ENCODE data around the gene STK38.
A peak's percentile ranks its signal among the peaks of the same experiment; 100 is the strongest.
"Not testable (repeated sequence)": the region's sequence is repeated elsewhere in the genome, so short reads cannot be mapped to it uniquely, and the experiment has no call there.

Gene STK38

DNA sequence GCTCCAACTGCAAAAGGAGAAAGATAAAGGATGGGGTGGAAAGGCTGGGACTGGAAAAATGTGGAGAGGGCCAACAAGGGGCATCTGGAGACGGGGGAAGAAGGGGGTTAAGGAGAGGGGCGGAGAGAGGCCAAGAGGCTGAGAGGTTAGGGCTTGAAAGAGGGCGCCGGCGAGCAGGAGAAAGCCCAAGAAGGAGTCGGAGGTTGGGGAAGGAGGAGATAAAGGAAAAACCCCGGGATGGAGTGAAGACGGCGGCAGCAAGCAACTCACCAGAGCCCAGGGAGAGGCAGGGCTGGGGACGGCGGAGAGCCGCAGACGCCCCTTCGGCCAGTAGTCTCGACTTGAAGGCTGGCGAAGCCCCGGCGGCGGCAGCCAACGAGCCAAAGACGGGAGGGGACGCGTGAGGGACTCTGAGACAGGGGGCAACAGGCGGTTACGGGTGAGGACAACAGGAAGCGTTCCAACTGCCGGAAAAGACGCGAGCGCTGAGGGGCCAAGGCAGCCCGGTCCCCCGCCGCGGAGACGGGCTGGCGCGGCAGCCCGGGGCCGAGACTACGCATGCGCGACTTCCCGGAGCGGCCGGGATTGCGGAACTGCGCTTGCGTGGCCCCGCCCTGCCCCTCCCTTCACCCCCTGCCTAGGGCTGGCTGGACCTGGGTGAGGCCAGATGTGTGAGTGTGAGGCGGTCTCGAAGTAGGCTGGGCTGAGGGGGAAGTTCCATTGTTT lies at the start of gene STK38:
TSS of gene STK38 (minus strand) at position 560 of the 726 bp plus-strand sequence. CDS start 7,277 bp downstream, outside the sequence.
- DNase-seq (ENCODE audit: low spot score): peak; percentile 98

- no peak for DNase-seq (ENCODE audit: low spot score)
Observed at GRCh38 chr6:36596356-36596755, 49.1 kb upstream of the STK38 start.

GRCh38 chr6:36594816-36595643 lies 47.8 kb upstream of the STK38 start:
- no peak for DNase-seq (ENCODE audit: low spot score)

GRCh38 chr6:36594029-36594815 lies 46.9 kb upstream of the STK38 start, which contains the start of gene SRSF3:
SRSF3 (plus strand) TSS chr6:36594362; CDS start chr6:36596763, 2,401 bp downstream.
- peak; percentile 97 for DNase-seq (ENCODE audit: low spot score)

- DNase-seq (ENCODE audit: low spot score): peak; percentile 80
Observed at GRCh38 chr6:36593569-36594028, 46.3 kb upstream of the STK38 start.

- DNase-seq (ENCODE audit: low spot score): peak; percentile 74
Observed at GRCh38 chr6:36592221-36592655, 45.0 kb upstream of the STK38 start.

DNA sequence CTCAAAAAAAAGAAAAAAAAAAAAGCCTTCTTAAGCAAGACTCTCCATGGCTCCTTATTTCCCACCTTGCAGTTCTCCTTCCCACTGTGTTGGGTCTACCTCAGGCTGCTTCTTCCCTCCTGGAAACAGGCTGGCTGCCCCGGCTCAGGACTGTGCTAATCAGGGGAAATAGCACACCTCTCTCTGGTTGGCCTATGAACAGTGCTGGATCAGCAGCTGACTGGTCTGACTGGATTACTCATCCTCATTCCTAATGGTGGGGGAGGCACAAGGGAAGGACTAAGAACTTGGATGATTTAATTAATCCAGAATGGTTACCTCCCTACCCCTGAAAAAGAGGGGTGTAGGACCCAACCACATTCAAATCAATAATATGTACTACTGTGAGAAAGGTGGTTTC lies 43.0 kb upstream of the STK38 start:
- DNase-seq (ENCODE audit: low spot score): no peak

- DNase-seq (ENCODE audit: low spot score): not testable (repeated sequence)
Observed at GRCh38 chr6:36589025-36589400, 41.7 kb upstream of the STK38 start.

GRCh38 chr6:36586606-36587005 lies 39.3 kb upstream of the STK38 start:
- no peak for DNase-seq (ENCODE audit: low spot score)

DNA sequence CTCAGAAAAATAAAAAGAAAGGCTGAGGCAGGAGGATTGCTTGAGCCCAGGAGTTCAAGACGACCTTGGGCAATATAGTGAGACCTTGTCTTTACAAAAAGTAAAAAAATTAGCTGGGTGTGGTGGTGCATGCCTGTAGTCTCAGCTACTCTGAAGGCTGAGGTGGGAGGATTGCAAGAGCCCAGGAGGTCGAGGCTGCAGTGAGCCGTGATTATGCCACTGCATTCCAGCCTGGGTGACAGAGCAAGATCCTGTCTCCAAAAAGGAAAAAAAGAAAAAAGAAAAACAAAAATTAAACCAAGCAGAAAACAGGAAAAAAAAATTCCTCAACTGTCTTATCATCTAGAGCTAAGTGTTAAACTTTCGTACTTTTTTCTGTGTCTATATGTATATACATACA lies 34.4 kb upstream of the STK38 start:
- DNase-seq (ENCODE audit: low spot score): no peak

DNA sequence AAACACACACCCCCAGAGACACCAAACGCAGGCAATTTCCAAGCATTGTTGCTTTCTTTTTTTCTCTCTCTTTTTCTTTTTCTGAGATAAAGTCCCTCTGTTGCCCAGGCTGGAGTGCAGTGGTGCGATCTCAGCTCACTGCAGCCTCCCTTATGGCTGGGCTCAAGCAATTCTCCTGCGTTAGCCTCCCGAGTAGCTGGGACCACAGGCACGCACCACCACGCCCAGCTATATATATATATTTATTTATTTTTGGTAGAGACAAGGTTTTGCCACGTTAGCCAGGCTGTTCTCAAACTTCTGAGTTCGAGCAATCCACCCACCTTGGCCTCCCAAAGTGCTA lies 32.9 kb upstream of the STK38 start:
- no peak for DNase-seq (ENCODE audit: low spot score)

DNA sequence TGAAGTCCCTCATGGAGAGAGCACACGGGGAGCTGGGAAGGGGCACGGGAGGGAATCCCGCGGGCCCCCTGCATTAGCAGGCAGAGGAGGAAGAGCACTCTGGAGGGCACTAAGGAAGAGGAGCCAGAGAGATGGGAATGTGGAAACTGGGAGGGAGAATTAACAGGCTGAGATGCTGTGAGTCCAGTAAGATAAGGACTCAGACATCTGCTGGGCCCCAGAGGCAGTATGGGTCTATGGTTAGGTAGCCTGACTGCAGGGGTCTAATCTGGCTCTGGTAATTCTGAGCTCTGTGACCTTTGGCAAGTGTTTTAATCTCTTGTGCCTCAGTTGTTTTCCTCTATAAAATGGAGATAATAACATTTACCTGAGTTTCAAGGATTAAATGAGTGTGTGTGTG lies 31.2 kb upstream of the STK38 start:
- DNase-seq (ENCODE audit: low spot score): no peak

DNA sequence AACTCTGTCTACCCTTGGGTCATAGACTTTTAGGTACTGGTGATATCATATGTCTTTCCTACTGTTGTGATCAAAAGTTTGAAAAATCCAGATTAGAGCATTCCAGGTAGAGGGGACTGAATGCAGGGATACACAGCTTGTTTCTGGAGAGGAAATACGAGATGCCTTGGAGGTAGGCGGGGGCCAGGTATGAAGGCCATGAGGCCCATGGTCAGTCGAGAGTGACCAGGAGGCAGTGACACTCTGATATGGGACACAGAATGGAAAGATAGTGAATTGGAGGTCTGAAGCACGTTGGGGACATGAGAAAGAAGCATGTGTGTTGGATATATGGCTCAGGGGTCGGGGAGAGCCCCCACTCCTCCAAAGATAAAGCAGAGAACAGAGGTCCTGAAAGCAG lies 30.8 kb upstream of the STK38 start:
- DNase-seq (ENCODE audit: low spot score): no peak

GRCh38 chr6:36577301-36577700 lies 30.0 kb upstream of the STK38 start:
- no peak for DNase-seq (ENCODE audit: low spot score)

- no peak for DNase-seq (ENCODE audit: low spot score)
Observed at GRCh38 chr6:36576578-36576977, 29.3 kb upstream of the STK38 start.

DNA sequence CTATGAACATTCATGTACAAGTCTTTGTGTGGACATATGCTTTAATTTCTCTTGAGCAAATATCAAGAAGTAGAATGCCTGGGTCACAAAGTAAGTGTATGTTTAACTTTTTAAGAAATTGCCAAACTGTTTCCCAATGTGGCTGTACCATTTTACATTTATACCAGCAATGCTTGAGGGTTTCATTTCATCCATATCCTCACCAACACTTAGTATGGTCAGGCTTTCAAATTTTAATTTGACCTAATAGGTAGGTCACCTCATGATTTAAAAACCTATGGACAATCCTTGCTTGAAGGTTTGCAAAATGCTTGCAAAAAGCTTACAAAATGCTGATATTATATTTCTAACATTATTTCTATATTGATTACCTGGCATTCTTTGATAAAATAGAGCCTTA lies 27.4 kb upstream of the STK38 start:
- no peak for DNase-seq (ENCODE audit: low spot score)

DNA sequence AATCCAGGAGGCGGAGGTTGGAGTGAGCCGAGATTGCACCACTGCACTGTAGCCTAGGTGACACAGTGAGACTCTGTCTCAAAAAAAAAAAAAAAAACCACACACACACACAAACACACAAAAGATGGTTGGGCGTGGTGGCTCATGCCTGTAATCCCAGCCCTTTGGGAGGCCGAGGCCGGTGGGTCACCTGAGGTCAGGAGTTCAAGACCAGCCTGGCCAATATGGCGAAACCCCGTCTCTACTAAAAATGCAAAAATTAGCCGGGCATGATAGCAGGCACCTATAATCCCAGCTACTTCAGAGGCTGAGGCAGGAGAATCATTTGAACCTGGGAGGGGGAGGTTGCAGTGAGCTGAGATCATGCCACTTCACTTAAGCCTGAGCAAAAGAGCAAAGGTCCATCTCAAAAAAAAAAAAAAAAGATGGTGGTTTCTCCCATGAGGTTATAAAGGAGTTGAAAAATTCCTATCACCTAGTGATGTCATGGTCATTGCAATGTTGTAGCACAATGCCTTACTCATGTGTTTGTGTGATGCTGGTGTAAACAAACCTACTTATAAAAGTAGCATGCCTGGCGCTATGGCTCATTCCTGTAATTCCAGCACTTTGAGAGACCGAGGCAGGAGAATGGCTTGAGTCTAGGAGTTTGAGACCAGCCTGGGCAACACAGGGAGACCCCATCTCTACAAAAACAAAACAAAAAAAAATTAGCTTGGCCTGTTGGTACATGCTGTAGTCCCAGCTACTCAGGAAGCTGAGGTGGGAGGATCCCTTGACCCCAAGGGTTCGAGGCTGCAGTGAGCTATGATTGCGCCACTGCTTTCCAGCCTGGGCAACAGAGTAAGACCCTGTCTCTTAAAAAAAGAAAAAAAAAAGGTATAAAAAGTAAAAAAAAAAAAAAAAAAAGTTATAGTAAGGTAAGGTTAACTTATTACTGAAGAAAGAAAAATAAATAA lies 25.4 kb upstream of the STK38 start:
- DNase-seq (ENCODE audit: low spot score): not testable (repeated sequence)

- no peak for DNase-seq (ENCODE audit: low spot score)
Observed at GRCh38 chr6:36571122-36572043, 24.1 kb upstream of the STK38 start.

DNA sequence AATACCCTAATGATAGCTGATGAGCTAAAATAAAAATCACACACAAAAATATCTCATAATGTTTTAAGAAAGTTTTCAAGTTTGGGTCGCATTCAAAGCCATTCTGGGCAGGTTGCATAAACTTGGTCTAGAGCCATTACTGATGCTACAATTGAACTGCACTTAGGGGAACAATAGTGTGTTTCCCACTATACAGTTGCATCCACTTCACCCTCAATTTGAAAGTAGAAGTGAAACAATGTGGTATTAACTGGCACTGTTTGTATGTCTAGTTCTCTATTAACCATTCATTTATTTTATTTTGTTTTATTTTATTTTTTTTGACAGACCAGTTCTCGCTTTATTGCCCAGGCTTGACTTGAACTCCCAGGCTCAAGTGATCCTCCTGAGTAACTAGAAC lies 23.0 kb upstream of the STK38 start:
- DNase-seq (ENCODE audit: low spot score): no peak

- DNase-seq (ENCODE audit: low spot score): no peak
Observed at GRCh38 chr6:36566418-36566905, 19.2 kb upstream of the STK38 start.

Measured in germinal center (tissue), 1 donor.